Activated T-helper 17 cell treated with anti-CD3 and anti-CD28 coated beads, Interleukin-2, amount 50 U/mL, for 72 hours (primary cell): ENCODE results near the gene BATF3. TPM values are rescaled to one million over a fixed set of nuclear protein-coding genes. Genes with fewer than 3 reads are reported as not detected.
"Not testable (repeated sequence)": the region's sequence is repeated elsewhere in the genome, so short reads cannot be mapped to it uniquely, and the experiment has no call there.

Source experiments
- ATAC-seq: fragments of 150-1000 bp; cut with Tn5 transposase; replicated peaks from 2 replicates; pipeline ENCODE4 v1.10.0; 2021; ENCODE audit warnings: mild to moderate bottlenecking, moderate library complexity
- H3K27ac Mint-ChIP-seq: one replicate; pipeline ENCODE4 v1.8.0; 2022; ENCODE audit warnings: mixed read lengths
- H3K27me3 Mint-ChIP-seq: one replicate; pipeline ENCODE4 v1.8.0; 2022; ENCODE audit warnings: mixed read lengths
- H3K36me3 Mint-ChIP-seq: one replicate; pipeline ENCODE4 v1.8.0; 2022; ENCODE audit warnings: low read depth, mild to moderate bottlenecking, mixed read lengths
- H3K4me1 Mint-ChIP-seq: one replicate; pipeline ENCODE4 v1.8.0; 2022; ENCODE audit warnings: mixed read lengths
- H3K4me3 Mint-ChIP-seq: one replicate; pipeline ENCODE4 v1.8.0; 2022; ENCODE audit warnings: mild to moderate bottlenecking, mixed read lengths
- H3K9me3 Mint-ChIP-seq: one replicate; pipeline ENCODE4 v1.8.0; 2022; ENCODE audit warnings: mixed read lengths
- total RNA-seq, 2 donors: library from RNA; stranded (reverse); gene quantifications; one replicate each; pipeline ENCODE4 v1.2.3, GENCODE V29; 2022

The BATF3 gene
- total RNA-seq, 2 donors from 2014 or later: 97.3 to 129 TPM

- ATAC-seq: no peak
- no peaks in the 10 kb centered on the region for H3K4me1 Mint-ChIP-seq
- peaks cover 7% of the 10 kb centered on the region for H3K27me3 Mint-ChIP-seq
- no peaks in the 10 kb centered on the region for H3K9me3 Mint-ChIP-seq
- no peak overlapping the region for H3K4me3 Mint-ChIP-seq
- H3K36me3 Mint-ChIP-seq: no peaks in the 10 kb centered on the region
- H3K27ac Mint-ChIP-seq: no peak overlapping the region
Observed at GRCh38 chr1:212647004-212647403, 52.6 kb downstream of the BATF3 start.

GRCh38 chr1:212646588-212646987, 53.1 kb downstream of the BATF3 start:
- Mint-ChIP-seq H3K36me3 (no peaks in the 10 kb centered on the region), H3K4me1 (no peaks in the 10 kb centered on the region), H3K27me3 (peaks cover 7% of the 10 kb centered on the region), H3K4me3 (no peak overlapping the region), H3K9me3 (no peaks in the 10 kb centered on the region), H3K27ac (no peak overlapping the region)
- no peak for ATAC-seq

GRCh38 chr1:212645546-212646543, 53.8 kb downstream of the BATF3 start:
- Mint-ChIP-seq H3K27me3 (peaks cover 12% of the 10 kb centered on the region), H3K9me3 (no peaks in the 10 kb centered on the region), H3K36me3 (no peaks in the 10 kb centered on the region), H3K4me1 (no peaks in the 10 kb centered on the region), H3K4me3 (no peak overlapping the region), H3K27ac (no peak overlapping the region)
- no peak for ATAC-seq

- H3K27me3 Mint-ChIP-seq: peaks cover 14% of the 10 kb centered on the region
- no peaks in the 10 kb centered on the region for H3K36me3 Mint-ChIP-seq
- no peak overlapping the region for H3K4me3 Mint-ChIP-seq
- no peak for ATAC-seq
- no peaks in the 10 kb centered on the region for H3K4me1 Mint-ChIP-seq
- no peaks in the 10 kb centered on the region for H3K9me3 Mint-ChIP-seq
- H3K27ac Mint-ChIP-seq: no peak overlapping the region
Observed at GRCh38 chr1:212644866-212645545, 54.6 kb downstream of the BATF3 start.

GRCh38 chr1:212643877-212644276, 55.8 kb downstream of the BATF3 start:
- H3K9me3 Mint-ChIP-seq: no peaks in the 10 kb centered on the region
- no peak for ATAC-seq
- peaks cover 18% of the 10 kb centered on the region for H3K27me3 Mint-ChIP-seq
- no peaks in the 10 kb centered on the region for H3K36me3 Mint-ChIP-seq
- H3K27ac Mint-ChIP-seq: no peak overlapping the region
- no peak overlapping the region for H3K4me3 Mint-ChIP-seq
- no peaks in the 10 kb centered on the region for H3K4me1 Mint-ChIP-seq

- Mint-ChIP-seq H3K36me3 (no peaks in the 10 kb centered on the region), H3K27ac (no peak overlapping the region), H3K4me1 (no peaks in the 10 kb centered on the region), H3K4me3 (no peak overlapping the region), H3K9me3 (no peaks in the 10 kb centered on the region), H3K27me3 (peaks cover 23% of the 10 kb centered on the region)
- no peak for ATAC-seq
Observed at GRCh38 chr1:212641956-212642355, 57.7 kb downstream of the BATF3 start.

- no peak for ATAC-seq
Observed at GRCh38 chr1:212640223-212640878, 59.3 kb downstream of the BATF3 start.

GRCh38 chr1:212639524-212639923, 60.1 kb downstream of the BATF3 start:
- not testable (repeated sequence) for ATAC-seq, H3K27ac Mint-ChIP-seq, H3K36me3 Mint-ChIP-seq, H3K4me3 Mint-ChIP-seq, H3K9me3 Mint-ChIP-seq
- H3K27me3 Mint-ChIP-seq: peaks cover 19% of the 10 kb centered on the region
- peaks cover 17% of the 10 kb centered on the region for H3K4me1 Mint-ChIP-seq

More at GRCh38 chr1:212640223-212640878, 59.3 kb downstream of the BATF3 start:
- Mint-ChIP-seq H3K4me3 (no peak overlapping the region), H3K9me3 (no peaks in the 10 kb centered on the region), H3K36me3 (no peaks in the 10 kb centered on the region), H3K27ac (no peak overlapping the region), H3K4me1 (peaks cover 12% of the 10 kb centered on the region), H3K27me3 (peaks cover 22% of the 10 kb centered on the region)

- no peak overlapping the region for H3K4me3 Mint-ChIP-seq
- H3K36me3 Mint-ChIP-seq: no peaks in the 10 kb centered on the region
- H3K4me1 Mint-ChIP-seq: peaks cover 17% of the 10 kb centered on the region
- H3K27ac Mint-ChIP-seq: no peak overlapping the region
- H3K27me3 Mint-ChIP-seq: peaks cover 19% of the 10 kb centered on the region
- H3K9me3 Mint-ChIP-seq: no peaks in the 10 kb centered on the region
- no peak for ATAC-seq
Observed at GRCh38 chr1:212638492-212639151, 61.0 kb downstream of the BATF3 start.

GRCh38 chr1:212637902-212638301, 61.7 kb downstream of the BATF3 start:
- peak overlapping the region; percentile 22 for H3K27ac Mint-ChIP-seq
- no peak overlapping the region for H3K4me3 Mint-ChIP-seq
- no peak for ATAC-seq
- peaks cover 16% of the 10 kb centered on the region for H3K27me3 Mint-ChIP-seq
- H3K9me3 Mint-ChIP-seq: no peaks in the 10 kb centered on the region
- peaks cover 17% of the 10 kb centered on the region for H3K4me1 Mint-ChIP-seq
- no peaks in the 10 kb centered on the region for H3K36me3 Mint-ChIP-seq

Other genes with a start within 250 kb of the BATF3 start
- gene ATF3, start 91.1 kb downstream of the BATF3 start, total RNA-seq: 10 to 100 TPM; 26.7 to 35.6 TPM
- gene NSL1, start 91.9 kb upstream of the BATF3 start, total RNA-seq: 10 to 100 TPM; 26.2 to 40.0 TPM
- 10 to 100 TPM in 1 of 2 donors, 1 to 10 TPM in 1; 9.8 to 15.5 TPM for gene TATDN3, start 92.1 kb upstream of the BATF3 start, total RNA-seq
- gene SPATA45, start 147.8 kb upstream of the BATF3 start, total RNA-seq: not detected
- 10 to 100 TPM in 1 of 2 donors, 1 to 10 TPM in 1; 9.7 to 22.9 TPM for gene FLVCR1, start 158.4 kb upstream of the BATF3 start, total RNA-seq